NCI-H82 treated with DMSO at 0.1 percent for 48 hours (cell line): ENCODE data around the gene FAXDC2.

Source experiments
- DNase-seq: peaks from one replicate; lab custom pipeline; 2025; ENCODE audit not compliant: unreplicated experiment; lab: John Stamatoyannopoulos, UW

FAXDC2 gene

GRCh38 chr5:154850255-154851062 lies at the start of gene FAXDC2:
Gene FAXDC2, minus strand, starts transcription at chr5:154850603. Its CDS starts 12,425 bp downstream, at chr5:154838178.
- no peak for DNase-seq

GRCh38 chr5:154900066-154900465 lies 49.7 kb upstream of the FAXDC2 start:
- no peak for DNase-seq

GRCh38 chr5:154899151-154899816 lies 48.9 kb upstream of the FAXDC2 start:
- DNase-seq = no peak

GRCh38 chr5:154898210-154898609 lies 47.8 kb upstream of the FAXDC2 start:
- DNase-seq = no peak

GRCh38 chr5:154896562-154897165 lies 46.3 kb upstream of the FAXDC2 start:
- no peak for DNase-seq

GRCh38 chr5:154895606-154896561 lies 45.5 kb upstream of the FAXDC2 start:
- DNase-seq = no peak

GRCh38 chr5:154893381-154893780 lies 43.0 kb upstream of the FAXDC2 start:
- no peak for DNase-seq

GRCh38 chr5:154892369-154892771 lies 42.0 kb upstream of the FAXDC2 start:
- DNase-seq = no peak

- DNase-seq = no peak
Observed at GRCh38 chr5:154885439-154885838, 35.0 kb upstream of the FAXDC2 start.

GRCh38 chr5:154884424-154884823 lies 34.0 kb upstream of the FAXDC2 start:
- DNase-seq = no peak

GRCh38 chr5:154881986-154882385 lies 31.6 kb upstream of the FAXDC2 start:
- no peak for DNase-seq

GRCh38 chr5:154878642-154879335 lies 28.4 kb upstream of the FAXDC2 start:
- DNase-seq = no peak

- DNase-seq = no peak
Observed at GRCh38 chr5:154873791-154874331, 23.5 kb upstream of the FAXDC2 start.

- DNase-seq = no peak
Observed at GRCh38 chr5:154871734-154872133, 21.3 kb upstream of the FAXDC2 start.

GRCh38 chr5:154868702-154869101 lies 18.3 kb upstream of the FAXDC2 start:
- no peak for DNase-seq

GRCh38 chr5:154866841-154867240 lies 16.4 kb upstream of the FAXDC2 start:
- DNase-seq = no peak

- no peak for DNase-seq
Observed at GRCh38 chr5:154865466-154866184, 15.2 kb upstream of the FAXDC2 start.

GRCh38 chr5:154863291-154864080 lies 13.1 kb upstream of the FAXDC2 start:
- no peak for DNase-seq

GRCh38 chr5:154862766-154863165 lies 12.4 kb upstream of the FAXDC2 start:
- DNase-seq = no peak
